Colonic mucosa (tissue), 4 donors: ENCODE measurements around the gene EPS8L2. TPM values are rescaled to one million over a fixed set of nuclear protein-coding genes. Genes with fewer than 3 reads are reported as not detected.

ENCODE experiments used
- DNase-seq: peaks from one replicate; pipeline ENCODE4 v3.0.0-alpha.2; 2020
- H3K27ac ChIP-seq: fragments of 200-600 bp; one replicate; pipeline ENCODE4 v1.8.0; 2021
- H3K27me3 ChIP-seq: fragments of 200-600 bp; one replicate; pipeline ENCODE4 v1.8.0; 2021
- H3K36me3 ChIP-seq: fragments of 200-600 bp; one replicate; pipeline ENCODE4 v1.8.0; 2021
- H3K4me1 ChIP-seq: fragments of 200-600 bp; one replicate; pipeline ENCODE4 v1.8.0; 2021; ENCODE audit warnings: mild to moderate bottlenecking
- H3K4me3 ChIP-seq: fragments of 200-600 bp; one replicate; pipeline ENCODE4 v1.8.0; 2021
- H3K9ac ChIP-seq, 2 donors: one replicate each; pipeline ENCODE4 v1.7.0; 2013; ENCODE audit warnings: control low read depth in 2 of 2, low read depth in 2 of 2, low read length in 2 of 2
- H3K9me3 ChIP-seq: fragments of 200-600 bp; one replicate; pipeline ENCODE4 v1.8.0; 2021
- CTCF ChIP-seq: fragments of 200-600 bp; IDR thresholded peaks from one replicate; pipeline ENCODE4 v1.8.0; 2022; ENCODE audit warnings: antibody characterized with exemption, mild to moderate bottlenecking
- intact Hi-C: fragments of 100-400 bp; cut with DNase I; formaldehyde crosslinking; loops from one replicate; pipeline ENCODE4 v1.14.1; 2022
- total RNA-seq, 2 donors: library from RNA; stranded (reverse); fragmentation: NEBNext Ultra II Directional in 1 of 2; extraction: Animal tissue kit (Norgen Biotek cat#: 25700) in 1 of 2; gene quantifications; one replicate each; pipeline ENCODE4 v1.2.1, GENCODE V29; 2021
- donor health status: healthy.
- donor health status: DM: no; HTN: no; CAD: no.
- donor health status: DM: no; HTN: no; CAD: no.

The EPS8L2 gene
- total RNA-seq, 2 donors from 2014 or later = 192 to 254 TPM

- Histone ChIP-seq H3K4me1 (peaks cover 3% of the 10 kb centered on the region), H3K27me3 (no peaks in the 10 kb centered on the region), H3K27ac (no peak overlapping the region), H3K36me3 (peaks cover 17% of the 10 kb centered on the region), H3K4me3 (no peak overlapping the region), H3K9me3 (no peaks in the 10 kb centered on the region), H3K9ac (no peak overlapping the region)
- DNase-seq = no peak
- intact Hi-C loops = no loop called here
- TF ChIP-seq CTCF = no peak
Measured at GRCh38 chr11:763549-764321, 57.7 kb downstream of the EPS8L2 start.

- Histone ChIP-seq H3K36me3 (peaks cover 12% of the 10 kb centered on the region), H3K9me3 (no peaks in the 10 kb centered on the region), H3K4me1 (peaks cover 3% of the 10 kb centered on the region), H3K27ac (no peak overlapping the region), H3K27me3 (no peaks in the 10 kb centered on the region), H3K9ac (no peak overlapping the region), H3K4me3 (no peak overlapping the region)
- intact Hi-C loops = no loop called here
- TF ChIP-seq CTCF = no peak
- DNase-seq = no peak
Measured at GRCh38 chr11:764322-765024, 58.4 kb downstream of the EPS8L2 start.

GRCh38 chr11:765025-765801, 59.2 kb downstream of the EPS8L2 start:
- H3K4me1 ChIP-seq = peaks cover 3% of the 10 kb centered on the region
- TF ChIP-seq CTCF = peak; percentile 54
- no peak overlapping the region for H3K27ac ChIP-seq
- no peak overlapping the region for H3K9ac ChIP-seq
- H3K36me3 ChIP-seq = peaks cover 12% of the 10 kb centered on the region
- no peak overlapping the region for H3K4me3 ChIP-seq
- H3K9me3 ChIP-seq = no peaks in the 10 kb centered on the region
- intact Hi-C loops = no loop called here
- no peaks in the 10 kb centered on the region for H3K27me3 ChIP-seq
- peak; percentile 60 for DNase-seq

- H3K4me3 ChIP-seq = no peak overlapping the region
- H3K27me3 ChIP-seq = no peaks in the 10 kb centered on the region
- H3K27ac ChIP-seq = no peak overlapping the region
- H3K4me1 ChIP-seq = peaks cover 3% of the 10 kb centered on the region
- no peak overlapping the region for H3K9ac ChIP-seq
- H3K36me3 ChIP-seq = peaks cover 12% of the 10 kb centered on the region
- intact Hi-C loops = no loop called here
- H3K9me3 ChIP-seq = no peaks in the 10 kb centered on the region
- TF ChIP-seq CTCF = no peak
- DNase-seq = no peak
Measured at GRCh38 chr11:765802-766091, 59.7 kb downstream of the EPS8L2 start.

GRCh38 chr11:766106-766935, 60.3 kb downstream of the EPS8L2 start:
- intact Hi-C loops = no loop called here
- no peak overlapping the region for H3K27ac ChIP-seq
- no peak for DNase-seq
- H3K4me1 ChIP-seq = peaks cover 3% of the 10 kb centered on the region
- no peaks in the 10 kb centered on the region for H3K9me3 ChIP-seq
- H3K4me3 ChIP-seq = no peak overlapping the region
- peaks cover 16% of the 10 kb centered on the region for H3K36me3 ChIP-seq
- TF ChIP-seq CTCF = no peak
- no peaks in the 10 kb centered on the region for H3K27me3 ChIP-seq
- no peak overlapping the region for H3K9ac ChIP-seq
